PC-3 (cell line): ENCODE measurements around the gene CACNG5. TPM values are rescaled to one million over a fixed set of nuclear protein-coding genes. Genes with fewer than 3 reads are reported as not detected.

Experiments
- ATAC-seq: fragments of 200-7000 bp; cut with Tn5 transposase; 2 replicates; pipeline ENCODE4 v1.9.1; 2020; ENCODE audit warnings: mild to moderate bottlenecking, moderate library complexity
- BruUV-seq: library from RNA; stranded (reverse); fragments of 400-500 nt; replicated peaks from 2 replicates; lab custom pipeline; 2021; lab: Mats Ljungman, UMichigan
- CTCF ChIA-PET: fragments of 300-600 bp; sonication (Branson Sonifier 250); formaldehyde crosslinking; loops from one replicate; lab custom pipeline; 2022; ENCODE audit warnings: antibody characterized with exemption; lab: Charles Lee
- POLR2A ChIA-PET: fragments of 300-600 bp; sonication (Branson Sonifier 250); formaldehyde crosslinking; loops from one replicate; lab custom pipeline; 2022; ENCODE audit warnings: antibody characterized with exemption; ENCODE audit not compliant: unreplicated experiment; lab: Charles Lee
- DNase-seq: peaks from one replicate; pipeline ENCODE4 v3.0.0-alpha.2; 2015
- H2AFZ ChIP-seq: fragments of 300-600 bp; sonication (generic); 2 replicates; pipeline ENCODE4 v1.6.0; 2016; ENCODE audit warnings: antibody characterized with exemption, low read length
- H3F3A ChIP-seq: fragments of 300-600 bp; sonication (generic); one replicate; pipeline ENCODE4 v1.6.0; 2017; ENCODE audit warnings: antibody characterized with exemption, low read length, control low read depth, mild to moderate bottlenecking; ENCODE audit not compliant: unreplicated experiment
- H3K27ac ChIP-seq: fragments of 300-600 bp; sonication (generic); 2 replicates; pipeline ENCODE4 v1.5.1; 2016; ENCODE audit warnings: mild to moderate bottlenecking, low read length
- H3K27me3 ChIP-seq: fragments of 300-600 bp; sonication (generic); 2 replicates; pipeline ENCODE4 v1.6.1; 2016; ENCODE audit warnings: low read length, mixed read lengths
- H3K36me3 ChIP-seq: fragments of 300-600 bp; sonication (generic); 2 replicates; pipeline ENCODE4 v1.6.1; 2016; ENCODE audit warnings: low read depth, mixed run types, low read length, mixed read lengths
- H3K4me1 ChIP-seq: fragments of 300-600 bp; sonication (generic); 2 replicates; pipeline ENCODE4 v1.5.1; 2016; ENCODE audit warnings: low read length; ENCODE audit not compliant: insufficient read depth
- H3K4me2 ChIP-seq: fragments of 300-600 bp; sonication (generic); 2 replicates; pipeline ENCODE4 v1.6.0; 2016; ENCODE audit warnings: low read length
- H3K4me3 ChIP-seq: fragments of 300-600 bp; sonication (generic); 2 replicates; pipeline ENCODE4 v1.5.1; 2016; ENCODE audit warnings: mild to moderate bottlenecking, low read length, mixed read lengths
- H3K79me2 ChIP-seq: fragments of 300-600 bp; sonication (generic); 2 replicates; pipeline ENCODE4 v1.6.1; 2017; ENCODE audit warnings: low read length, mixed read lengths
- H3K9ac ChIP-seq: fragments of 300-600 bp; sonication (generic); 2 replicates; pipeline ENCODE4 v1.6.0; 2016; ENCODE audit warnings: mild to moderate bottlenecking, low read length
- H3K9me2 ChIP-seq: fragments of 300-600 bp; sonication (generic); replicated peaks from 2 replicates; pipeline ENCODE4 v1.6.1; 2016; ENCODE audit warnings: mixed run types, low read length, mixed read lengths
- H3K9me3 ChIP-seq: fragments of 300-600 bp; sonication (generic); 2 replicates; pipeline ENCODE4 v1.6.1; 2016; ENCODE audit warnings: low read length, mixed read lengths
- H4K20me1 ChIP-seq: fragments of 300-600 bp; sonication (generic); 2 replicates; pipeline ENCODE4 v1.6.1; 2016; ENCODE audit warnings: low read length, mixed read lengths
- EZH2 ChIP-seq: fragments of 300-600 bp; sonication (generic); IDR thresholded peaks from one replicate; pipeline ENCODE4 v1.6.1; 2017; ENCODE audit warnings: antibody characterized with exemption, mild to moderate bottlenecking, low read length; ENCODE audit not compliant: unreplicated experiment
- EZH2phosphoT487 ChIP-seq: fragments of 300-600 bp; sonication (generic); IDR thresholded peaks from 2 replicates; pipeline ENCODE4 v1.6.1; 2018; ENCODE audit warnings: mild to moderate bottlenecking, antibody characterized with exemption, low read length, borderline replicate concordance
- intact Hi-C: fragments of 100-400 bp; cut with micrococcal nuclease; formaldehyde crosslinking; loops from 2 replicates; pipeline ENCODE4 v1.9.0; 2023
- total RNA-seq: library from RNA; depleted of rRNA; stranded (reverse); fragments of >200 nt; gene quantifications from 2 replicates; pipeline ENCODE4 v1.2.3, GENCODE V29; 2014
- TF ChIP-seq, protein P1 (sequence below): fragments of 300-600 bp; sonication (generic); conservative IDR thresholded peaks from 2 replicates; pipeline ENCODE4 v1.5.1; 2017; ENCODE audit warnings: antibody characterized with exemption, low read depth, mild to moderate bottlenecking, low read length

CACNG5 gene
- total RNA-seq, 1 experiment from 2014 or later: not detected

DNA sequence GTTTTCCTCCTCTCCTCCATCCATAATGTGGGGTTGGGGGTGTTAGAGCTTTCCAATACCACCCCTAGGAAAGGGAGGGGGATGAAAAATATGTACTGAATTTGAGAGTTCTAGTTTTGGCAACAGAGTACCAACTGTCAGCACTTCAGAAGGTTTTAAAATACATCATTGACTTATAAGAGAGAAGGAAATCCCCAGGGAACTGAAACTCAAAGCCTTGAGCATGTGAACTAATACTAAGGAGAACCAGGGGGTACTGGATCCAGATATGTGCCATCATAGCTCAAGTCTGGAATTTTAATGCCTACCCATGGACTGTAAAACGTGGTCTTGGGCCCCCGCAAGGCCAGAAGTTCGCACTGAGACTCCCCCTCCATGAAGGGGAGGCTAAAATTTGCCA, 15.8 kb downstream of the CACNG5 start:
- H3K9ac ChIP-seq: no peak overlapping the region
- H3K4me2 ChIP-seq: no peak overlapping the region
- ATAC-seq (no peak), DNase-seq (no peak)
- intact Hi-C loops: no loop called here
- H3K9me3 ChIP-seq: no peaks in the 10 kb centered on the region
- no peak overlapping the region for H3K4me3 ChIP-seq
- ChIA-PET POLR2A (no interaction called here), CTCF (no interaction called here)
- no peaks in the 10 kb centered on the region for H3F3A ChIP-seq
- BruUV-seq: no TSS peak
- H3K4me1 ChIP-seq: no peaks in the 10 kb centered on the region
- H3K9me2 ChIP-seq: no peaks in the 10 kb centered on the region
- no peaks in the 10 kb centered on the region for H4K20me1 ChIP-seq
- no peaks in the 10 kb centered on the region for H3K79me2 ChIP-seq
- TF ChIP-seq EZH2phosphoT487 (no peak), EZH2 (no peak)
- TF ChIP-seq, protein P1, sequence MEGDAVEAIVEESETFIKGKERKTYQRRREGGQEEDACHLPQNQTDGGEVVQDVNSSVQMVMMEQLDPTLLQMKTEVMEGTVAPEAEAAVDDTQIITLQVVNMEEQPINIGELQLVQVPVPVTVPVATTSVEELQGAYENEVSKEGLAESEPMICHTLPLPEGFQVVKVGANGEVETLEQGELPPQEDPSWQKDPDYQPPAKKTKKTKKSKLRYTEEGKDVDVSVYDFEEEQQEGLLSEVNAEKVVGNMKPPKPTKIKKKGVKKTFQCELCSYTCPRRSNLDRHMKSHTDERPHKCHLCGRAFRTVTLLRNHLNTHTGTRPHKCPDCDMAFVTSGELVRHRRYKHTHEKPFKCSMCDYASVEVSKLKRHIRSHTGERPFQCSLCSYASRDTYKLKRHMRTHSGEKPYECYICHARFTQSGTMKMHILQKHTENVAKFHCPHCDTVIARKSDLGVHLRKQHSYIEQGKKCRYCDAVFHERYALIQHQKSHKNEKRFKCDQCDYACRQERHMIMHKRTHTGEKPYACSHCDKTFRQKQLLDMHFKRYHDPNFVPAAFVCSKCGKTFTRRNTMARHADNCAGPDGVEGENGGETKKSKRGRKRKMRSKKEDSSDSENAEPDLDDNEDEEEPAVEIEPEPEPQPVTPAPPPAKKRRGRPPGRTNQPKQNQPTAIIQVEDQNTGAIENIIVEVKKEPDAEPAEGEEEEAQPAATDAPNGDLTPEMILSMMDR: no peak
- H3K27ac ChIP-seq: no peak overlapping the region
- peaks cover 39% of the 10 kb centered on the region for H3K27me3 ChIP-seq
- no peaks in the 10 kb centered on the region for H3K36me3 ChIP-seq
- no peak overlapping the region for H2AFZ ChIP-seq

DNA sequence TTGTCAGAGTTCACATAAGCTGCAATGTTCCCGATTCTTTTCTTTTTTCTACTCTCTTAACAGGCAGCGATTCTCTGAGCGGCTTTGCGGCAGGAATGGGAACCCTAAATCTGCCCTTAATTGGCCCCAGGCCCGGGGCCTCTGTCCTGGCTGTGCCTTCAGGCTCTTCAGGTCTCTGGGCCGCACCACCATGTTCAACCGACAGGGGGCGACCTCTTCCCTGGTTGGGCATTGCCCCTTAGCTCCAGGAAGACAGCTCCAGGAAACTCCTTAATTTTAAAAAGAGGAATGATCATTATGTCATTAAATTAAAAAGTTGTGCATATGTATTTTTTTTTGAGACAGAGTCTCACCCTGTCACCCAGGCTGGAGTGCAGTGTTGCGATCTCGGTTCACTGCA, 20.3 kb downstream of the CACNG5 start:
- H3K4me1 ChIP-seq: no peaks in the 10 kb centered on the region
- no peaks in the 10 kb centered on the region for H3K36me3 ChIP-seq
- no peak overlapping the region for H3K4me3 ChIP-seq
- H3K27ac ChIP-seq: no peak overlapping the region
- no peak overlapping the region for H2AFZ ChIP-seq
- DNase-seq (peak; percentile 63), ATAC-seq (no peak)
- no TSS peak for BruUV-seq
- intact Hi-C loops: no loop called here
- POLR2A ChIA-PET: no interaction called here
- H4K20me1 ChIP-seq: no peaks in the 10 kb centered on the region
- H3F3A ChIP-seq: no peaks in the 10 kb centered on the region
- H3K79me2 ChIP-seq: no peaks in the 10 kb centered on the region
- no peaks in the 10 kb centered on the region for H3K9me3 ChIP-seq
- no peak for TF ChIP-seq EZH2phosphoT487
- TF ChIP-seq, protein P1: peak; percentile 79
- H3K9ac ChIP-seq: no peak overlapping the region
- CTCF ChIA-PET: no interaction called here
- peaks cover 38% of the 10 kb centered on the region for H3K27me3 ChIP-seq
- no peaks in the 10 kb centered on the region for H3K9me2 ChIP-seq
- H3K4me2 ChIP-seq: no peak overlapping the region

DNA sequence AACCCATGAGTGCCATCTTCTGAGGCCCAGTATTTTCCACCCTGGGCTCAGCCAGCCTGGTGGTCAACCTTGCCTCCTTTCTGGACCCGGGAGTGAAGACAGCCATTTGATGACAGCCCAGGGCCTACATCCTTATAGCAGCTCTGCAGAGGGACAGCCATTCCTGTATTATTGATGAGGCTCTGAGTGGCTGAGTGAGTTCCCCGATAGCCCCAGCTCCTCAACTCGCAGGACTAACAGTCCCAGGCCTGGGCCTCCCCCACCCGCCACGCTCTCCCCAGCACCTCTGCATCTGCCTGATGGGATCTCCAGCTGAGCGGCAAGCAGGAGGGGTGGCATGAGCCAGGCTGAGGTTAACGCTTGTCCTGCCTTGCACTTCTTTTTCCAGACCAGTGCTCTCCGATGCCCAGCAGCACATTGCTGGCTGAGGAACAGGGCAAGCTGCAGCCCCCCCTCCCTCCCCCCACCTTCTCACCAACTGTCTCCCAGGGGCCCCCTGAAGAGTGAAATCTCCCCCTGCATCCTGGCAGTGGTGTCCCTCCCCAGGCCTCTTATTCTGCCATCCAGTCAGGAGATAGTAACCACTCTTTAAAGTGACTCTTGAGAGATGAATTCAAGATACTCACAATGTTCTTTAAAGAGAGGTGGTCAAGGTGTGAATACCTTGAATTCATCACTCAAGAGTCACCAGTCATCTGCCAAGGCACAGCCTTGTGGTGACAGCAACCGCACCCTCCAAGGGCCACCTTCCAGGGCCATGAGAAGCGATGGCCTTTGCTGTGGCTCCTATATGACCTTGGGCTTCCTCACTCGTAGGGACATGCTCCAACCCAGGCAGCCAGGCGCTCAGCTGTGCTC, 23.5 kb downstream of the CACNG5 start:
- ChIA-PET POLR2A (no interaction called here), CTCF (no interaction called here)
- intact Hi-C loops: no loop called here
- ATAC-seq (no peak), DNase-seq (no peak)
- no peaks in the 10 kb centered on the region for H4K20me1 ChIP-seq
- H3K4me1 ChIP-seq: no peaks in the 10 kb centered on the region
- no peak overlapping the region for H3K4me2 ChIP-seq
- H3K9me2 ChIP-seq: no peaks in the 10 kb centered on the region
- H3K79me2 ChIP-seq: no peaks in the 10 kb centered on the region
- no peaks in the 10 kb centered on the region for H3K9me3 ChIP-seq
- H2AFZ ChIP-seq: no peak overlapping the region
- no TSS peak for BruUV-seq
- H3K27me3 ChIP-seq: peaks cover 40% of the 10 kb centered on the region
- H3K9ac ChIP-seq: no peak overlapping the region
- no peaks in the 10 kb centered on the region for H3F3A ChIP-seq
- TF ChIP-seq EZH2phosphoT487 (no peak), EZH2 (no peak)
- TF ChIP-seq, protein P1: no peak
- H3K36me3 ChIP-seq: no peaks in the 10 kb centered on the region
- H3K4me3 ChIP-seq: no peak overlapping the region
- no peak overlapping the region for H3K27ac ChIP-seq
